ENCODE measurements around the gene TXNDC5.
"Not testable (repeated sequence)": the region's sequence is repeated elsewhere in the genome, so short reads cannot be mapped to it uniquely, and the experiment has no call there.

Gene TXNDC5

DNA sequence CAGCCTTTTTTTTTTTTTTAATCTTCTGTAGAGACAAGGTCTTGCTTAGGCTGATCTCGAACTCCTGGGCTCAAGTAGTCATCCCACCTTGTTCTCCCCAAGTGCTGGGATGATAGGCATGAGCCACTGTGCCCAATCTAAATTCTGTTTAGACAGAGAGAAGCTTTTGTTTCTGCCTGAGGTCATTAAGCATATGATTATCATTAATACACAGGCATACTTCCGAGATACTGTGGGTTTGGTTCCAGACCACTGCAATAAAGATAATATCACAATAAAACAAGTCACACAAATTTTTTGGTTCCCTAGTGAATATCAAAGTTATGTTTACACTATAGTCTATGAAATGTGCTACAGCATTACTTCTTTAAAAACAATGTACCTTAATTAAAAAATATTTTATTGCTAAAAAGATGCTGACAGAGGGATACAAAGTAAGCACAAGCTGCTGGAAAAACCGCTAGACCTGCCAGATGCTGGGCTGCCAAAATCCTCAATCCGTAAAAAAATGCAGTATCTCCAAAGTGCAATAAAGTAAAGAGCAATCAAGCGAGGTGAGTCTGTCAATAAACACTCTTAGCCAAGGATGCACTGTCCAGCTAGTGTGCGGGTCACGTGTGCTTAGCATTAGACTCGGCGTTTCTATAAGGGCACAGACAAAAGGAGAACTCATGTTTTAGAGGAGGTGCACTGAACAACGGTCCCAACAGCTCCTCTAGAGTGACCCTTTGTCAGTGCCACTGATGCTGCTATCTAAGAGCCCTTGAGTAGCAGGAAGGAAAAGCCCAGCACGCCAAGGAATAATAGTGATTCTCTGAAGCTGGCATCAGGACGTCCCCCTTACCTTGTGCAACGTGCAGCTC is 16.1 kb downstream of the TXNDC5 start:
- no peak for DNase-seq

DNA sequence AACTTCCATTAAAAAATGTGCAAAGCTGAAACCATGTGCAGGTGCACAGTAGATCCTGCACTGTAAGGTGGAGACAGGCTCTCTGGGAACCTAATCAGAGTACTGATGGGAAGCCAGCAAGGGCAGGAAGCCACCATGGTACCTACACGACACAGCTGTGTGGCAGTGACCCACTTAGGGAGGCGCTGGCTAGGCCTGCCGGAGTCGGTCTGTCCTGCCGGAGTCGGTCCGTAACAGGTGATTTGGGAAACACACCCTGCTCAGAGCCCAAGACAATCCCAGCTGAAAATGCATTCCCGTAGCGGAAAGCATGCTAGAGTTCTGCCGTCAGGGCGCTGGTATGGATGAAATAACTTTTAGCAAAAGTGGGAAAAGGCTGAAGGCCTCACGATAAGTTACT is 17.2 kb downstream of the TXNDC5 start:
- no peak for DNase-seq

DNA sequence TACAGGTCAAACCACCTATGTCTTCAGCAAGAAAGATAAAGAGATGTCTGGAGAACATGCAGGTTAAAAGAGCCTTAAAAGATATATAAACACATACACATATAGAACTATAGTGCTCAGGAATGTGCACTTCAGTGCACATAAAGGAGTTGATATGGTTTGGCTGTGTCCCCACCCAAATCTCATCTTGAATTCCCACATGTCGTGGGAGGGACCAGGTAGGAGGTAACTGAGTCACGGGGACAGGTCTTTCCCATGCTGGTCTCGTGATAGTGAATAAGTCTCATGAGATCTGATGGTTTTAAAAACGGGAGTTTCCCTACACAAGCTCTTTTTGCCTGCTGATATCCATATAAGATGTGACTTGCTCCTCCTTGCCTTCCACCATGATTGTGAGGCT is 18.2 kb downstream of the TXNDC5 start:
- not testable (repeated sequence) for DNase-seq

DNA sequence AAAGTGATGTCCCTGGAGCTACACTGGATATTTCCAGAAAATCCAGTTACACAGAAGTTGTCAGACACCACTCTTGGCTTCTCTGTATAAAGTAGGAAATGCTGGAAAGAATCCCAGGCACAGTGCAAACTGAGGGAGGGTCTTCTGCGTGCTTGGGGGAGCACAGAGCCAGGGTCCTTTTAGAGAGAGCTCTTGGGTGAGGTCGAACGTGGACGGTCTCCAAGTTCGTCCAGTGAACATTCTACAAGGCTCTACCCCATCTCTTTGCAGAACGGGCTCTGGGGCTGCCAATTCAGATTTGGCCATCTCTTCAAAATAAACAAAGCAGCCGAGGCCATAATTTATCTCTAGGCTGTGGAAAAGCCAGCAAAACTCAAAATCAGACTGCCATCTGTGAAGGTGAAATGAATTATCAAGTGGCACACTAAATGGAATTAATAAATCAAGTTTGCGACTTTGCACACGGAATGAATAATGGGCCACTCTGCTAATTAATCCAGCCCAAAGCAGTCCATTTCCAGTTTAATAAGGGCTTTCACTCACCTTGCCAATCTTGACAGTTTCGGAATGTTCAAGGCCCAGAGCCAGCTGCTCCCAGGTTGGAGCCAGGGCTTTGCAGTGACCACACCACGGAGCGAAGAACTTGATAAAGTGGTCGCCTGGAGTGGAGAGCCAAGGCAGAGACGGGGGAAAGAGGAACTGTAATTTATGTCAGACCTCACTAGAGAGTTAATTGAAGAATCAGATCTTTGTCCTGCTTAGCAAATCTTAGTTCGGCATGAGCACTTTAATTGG is 19.3 kb downstream of the TXNDC5 start:
- DNase-seq, result no peak

DNA sequence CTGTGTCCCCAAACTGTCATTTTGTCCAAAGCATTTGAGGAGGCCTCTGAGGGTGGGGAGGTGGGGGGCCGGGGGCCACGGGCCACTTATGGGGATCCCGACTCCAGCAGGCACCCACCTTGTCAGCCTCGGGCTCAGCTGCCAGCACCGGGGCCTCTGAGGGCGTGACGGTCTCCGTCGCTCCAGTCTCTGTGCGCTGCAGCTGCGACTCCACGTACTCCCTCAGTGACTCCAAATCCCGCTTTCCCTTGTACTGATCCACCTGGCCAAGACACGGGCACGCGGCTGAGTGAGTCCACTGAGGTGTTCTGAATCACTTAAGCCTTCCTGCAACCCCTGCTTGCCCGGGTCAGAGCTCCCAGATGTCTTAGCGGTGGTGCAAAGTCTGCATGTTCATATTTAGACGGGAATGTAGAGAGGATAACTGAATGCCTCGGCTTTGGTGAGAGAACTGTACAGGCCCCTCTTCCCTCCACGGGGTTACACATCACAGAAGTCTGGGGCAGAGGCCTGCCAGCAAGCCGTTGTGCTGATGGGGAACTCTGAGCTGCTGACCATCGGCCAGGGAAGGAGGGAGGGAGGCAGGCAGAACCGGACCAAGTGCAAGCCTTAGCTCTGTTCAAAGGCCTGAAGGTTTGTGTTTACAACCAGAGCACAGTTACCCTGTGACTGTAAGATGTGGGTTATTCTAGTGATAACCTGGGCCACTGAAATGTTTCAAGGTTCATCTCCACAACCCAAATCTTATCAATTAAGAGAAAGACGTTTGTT is 21.8 kb downstream of the TXNDC5 start:
- no peak for DNase-seq

DNA sequence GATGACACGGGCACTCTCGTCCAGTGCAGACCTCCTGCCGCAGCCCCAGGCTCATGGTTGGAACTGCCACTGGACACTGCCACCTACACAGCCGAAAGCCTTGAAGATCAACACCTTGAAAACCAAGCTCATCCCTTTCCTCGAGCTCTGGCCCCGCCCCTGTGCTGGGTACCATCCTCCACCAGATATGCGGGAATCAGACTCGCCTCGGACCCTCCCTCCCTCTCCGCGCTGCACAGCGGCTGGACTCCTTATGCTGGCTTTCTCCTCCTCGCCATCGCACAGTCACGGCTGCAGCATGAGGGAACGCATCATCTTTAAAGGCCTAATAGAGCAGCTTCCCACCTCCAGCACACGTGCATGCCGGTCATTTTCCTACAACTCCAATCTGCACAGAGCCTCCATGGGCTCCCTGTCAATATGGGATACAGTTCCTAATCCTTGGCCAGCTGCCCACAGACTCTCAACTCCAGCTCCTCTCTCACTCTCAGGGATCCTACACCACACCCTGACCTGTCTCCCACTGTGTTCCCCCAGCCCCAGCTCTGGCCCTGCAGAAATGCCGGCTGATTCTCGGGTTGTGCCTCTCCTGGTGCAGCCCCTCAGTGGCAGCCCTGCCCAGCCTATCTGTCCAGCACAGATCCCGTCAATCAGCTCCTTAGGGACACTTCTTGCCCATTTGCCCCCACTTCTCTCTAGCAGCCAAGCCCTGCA is 23.2 kb downstream of the TXNDC5 start:
- no peak for DNase-seq

DNA sequence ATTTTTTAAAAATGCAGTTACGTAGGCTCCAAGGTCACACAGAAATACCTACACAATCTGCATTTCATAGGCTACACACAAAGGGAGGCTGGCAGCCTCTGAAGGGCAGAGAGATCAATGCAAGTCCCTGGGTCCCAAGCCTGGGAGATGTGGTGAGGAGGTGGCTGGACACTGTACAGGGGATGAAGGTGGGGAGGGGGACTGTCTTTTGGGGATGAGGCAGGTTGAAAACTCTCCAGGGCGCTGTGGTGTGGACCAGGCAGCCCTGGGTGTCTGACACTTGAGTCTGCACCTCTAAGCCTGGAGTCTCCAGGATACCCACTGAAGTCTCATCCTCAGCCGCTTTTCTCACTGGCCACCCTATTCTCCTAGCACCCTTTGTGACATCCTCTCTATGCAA is 24.5 kb downstream of the TXNDC5 start:
- no peak for DNase-seq

DNA sequence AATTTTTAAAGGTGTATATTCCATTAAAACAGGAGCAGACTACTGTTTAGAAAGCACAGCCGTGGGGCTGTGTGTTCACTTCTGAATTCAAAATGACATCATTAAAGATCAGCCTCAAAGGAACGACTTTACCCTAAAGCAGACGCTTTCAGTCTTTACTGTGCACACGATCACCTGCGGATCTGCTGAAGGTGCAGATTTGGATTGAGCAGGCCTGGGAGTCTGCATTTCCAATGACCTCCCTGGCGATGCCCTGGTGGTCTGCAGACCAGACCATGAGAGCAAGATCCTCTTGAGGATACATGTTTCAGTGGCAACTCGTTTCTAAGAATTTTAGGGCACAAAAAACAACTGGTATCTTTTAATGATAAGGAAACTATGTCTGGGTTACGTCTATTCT is 27.2 kb downstream of the TXNDC5 start:
- no peak for DNase-seq

DNA sequence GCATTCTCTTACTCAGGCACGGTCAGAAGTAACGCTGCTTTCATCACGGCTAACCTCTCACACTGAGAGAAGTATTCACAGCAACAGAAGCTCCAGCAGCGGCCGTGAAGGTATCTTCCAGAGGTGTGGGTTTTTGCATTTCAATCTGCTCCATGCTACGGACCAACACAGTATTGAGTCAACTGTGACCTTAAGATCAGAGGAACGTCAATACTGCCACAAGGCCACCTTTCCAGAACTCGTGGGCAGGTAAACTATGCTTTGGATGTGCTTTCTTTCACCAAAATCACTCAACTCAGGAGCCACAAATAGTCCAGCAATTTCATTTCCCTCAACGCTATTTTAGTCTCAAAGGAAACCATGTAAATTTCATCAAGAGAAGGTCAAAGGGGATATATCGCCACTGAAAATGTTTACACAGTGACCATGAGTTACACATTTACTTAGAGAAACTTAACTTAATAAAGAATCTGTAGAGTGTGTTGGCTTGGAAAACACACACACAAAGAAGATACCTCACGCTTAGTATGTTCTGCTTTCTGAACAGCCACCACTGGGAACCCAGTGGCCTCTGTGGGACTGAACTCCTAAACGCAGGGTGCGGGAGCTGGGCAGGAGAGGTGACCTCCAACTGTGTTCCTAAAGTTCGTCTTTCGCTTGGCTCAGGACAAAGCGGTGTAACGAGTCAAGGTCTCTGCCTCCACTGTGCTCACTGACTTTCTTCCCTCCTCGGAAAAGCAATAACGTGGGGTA is 27.9 kb downstream of the TXNDC5 start:
- no peak for DNase-seq

DNA sequence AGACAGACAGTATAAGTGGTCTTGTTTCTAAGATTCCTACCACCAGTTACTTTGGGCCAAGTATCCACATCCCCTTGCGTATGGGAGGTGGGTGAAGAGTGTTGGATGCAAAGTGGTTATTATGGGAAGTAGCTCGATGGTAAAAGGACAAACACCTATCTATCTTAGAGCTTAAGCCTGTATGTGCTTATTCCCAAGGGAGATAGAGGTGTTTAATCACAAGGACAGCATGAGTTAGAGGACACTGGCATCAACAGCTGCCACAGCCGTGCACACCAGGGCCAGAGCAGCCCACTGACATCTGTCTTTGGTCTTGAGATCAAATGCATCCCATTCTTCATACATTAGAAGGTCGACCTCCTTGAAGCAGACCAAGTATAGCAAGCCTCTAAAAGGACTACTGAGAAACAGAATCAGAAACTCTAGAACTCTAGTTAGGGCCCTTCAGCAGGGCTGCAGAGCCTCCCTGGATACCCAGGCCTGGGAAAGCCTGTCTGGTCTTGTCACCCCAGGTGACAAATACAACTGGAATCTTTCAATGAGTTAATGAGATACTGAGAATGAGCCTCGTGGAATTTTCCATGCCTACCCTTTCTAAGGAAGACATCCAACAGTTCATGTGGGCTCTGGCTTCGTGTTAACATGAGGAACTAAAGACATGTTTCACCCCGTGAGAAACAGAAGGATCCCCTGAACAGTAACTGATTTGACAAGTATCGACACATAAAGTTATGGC is 28.7 kb downstream of the TXNDC5 start:
- no peak for DNase-seq

DNA sequence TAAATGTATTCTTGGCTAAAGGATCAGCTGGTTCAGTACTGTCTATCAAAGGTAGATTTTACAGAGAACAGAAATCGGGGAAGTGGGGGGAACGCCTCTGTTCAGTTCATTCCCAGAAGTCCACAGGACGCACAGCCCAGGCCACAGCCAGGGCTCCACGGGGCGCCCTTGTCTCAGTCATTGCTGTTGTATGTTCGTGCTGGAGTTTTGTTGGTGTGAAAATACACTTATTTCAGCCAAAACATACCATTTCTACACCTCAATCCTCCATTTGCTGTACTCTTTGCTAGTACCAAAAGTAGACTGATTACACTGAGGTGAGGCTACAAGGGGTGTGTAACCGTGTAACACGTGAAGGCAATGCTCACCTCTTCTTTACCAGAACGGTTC is 29.9 kb downstream of the TXNDC5 start:
- DNase-seq, result no peak

DNA sequence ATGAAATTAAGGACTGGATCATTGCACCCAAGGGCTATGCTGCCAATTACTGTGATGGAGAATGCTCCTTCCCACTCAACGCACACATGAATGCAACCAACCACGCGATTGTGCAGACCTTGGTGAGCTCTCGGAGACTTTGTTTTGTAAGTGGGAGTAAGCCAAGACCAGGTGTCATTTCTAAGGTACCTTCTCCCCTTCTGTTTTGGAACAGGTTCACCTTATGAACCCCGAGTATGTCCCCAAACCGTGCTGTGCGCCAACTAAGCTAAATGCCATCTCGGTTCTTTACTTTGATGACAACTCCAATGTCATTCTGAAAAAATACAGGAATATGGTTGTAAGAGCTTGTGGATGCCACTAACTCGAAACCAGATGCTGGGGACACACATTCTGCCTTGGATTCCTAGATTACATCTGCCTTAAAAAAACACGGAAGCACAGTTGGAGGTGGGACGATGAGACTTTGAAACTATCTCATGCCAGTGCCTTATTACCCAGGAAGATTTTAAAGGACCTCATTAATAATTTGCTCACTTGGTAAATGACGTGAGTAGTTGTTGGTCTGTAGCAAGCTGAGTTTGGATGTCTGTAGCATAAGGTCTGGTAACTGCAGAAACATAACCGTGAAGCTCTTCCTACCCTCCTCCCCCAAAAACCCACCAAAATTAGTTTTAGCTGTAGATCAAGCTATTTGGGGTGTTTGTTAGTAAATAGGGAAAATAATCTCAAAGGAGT is 30.4 kb downstream of the TXNDC5 start:
- DNase-seq, result no peak

DNA sequence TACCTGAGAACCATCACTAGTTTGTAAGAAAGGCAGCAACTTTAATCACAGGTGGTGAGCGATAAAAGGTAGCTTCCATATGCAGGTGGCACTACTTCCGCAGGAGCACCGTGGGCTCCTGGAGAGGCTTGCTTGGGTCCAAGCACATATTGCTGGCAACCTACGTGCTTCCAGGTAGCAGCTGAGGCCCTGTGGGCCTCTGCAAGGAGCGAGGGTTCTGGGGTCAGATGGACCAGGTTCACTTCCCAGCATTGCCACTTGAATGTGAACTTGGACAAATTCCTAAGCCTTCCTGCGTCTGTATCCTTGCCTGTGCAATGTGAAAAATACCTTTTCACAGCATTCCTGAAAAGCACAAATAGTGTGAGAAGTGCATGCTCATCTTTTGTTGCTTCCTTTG is 31.0 kb downstream of the TXNDC5 start:
- DNase-seq, result no peak

DNA sequence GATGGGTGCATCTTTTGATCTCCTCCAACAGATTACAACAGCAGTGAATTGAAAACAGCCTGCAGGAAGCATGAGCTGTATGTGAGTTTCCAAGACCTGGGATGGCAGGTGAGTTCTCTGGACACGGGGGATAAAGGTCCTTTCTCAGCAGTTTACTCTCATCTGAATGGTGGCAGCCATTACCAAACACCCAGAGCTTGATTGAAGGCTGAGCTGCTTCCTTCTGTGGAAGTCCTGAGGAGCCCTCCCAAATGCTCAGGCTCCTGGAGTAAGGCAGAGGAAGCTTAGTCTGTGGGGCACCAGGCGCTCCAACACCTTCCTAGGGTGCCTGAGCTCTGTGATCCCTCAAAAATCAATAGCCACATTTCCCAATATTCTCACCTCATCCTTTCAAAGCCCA is 31.5 kb downstream of the TXNDC5 start:
- no peak for DNase-seq

DNA sequence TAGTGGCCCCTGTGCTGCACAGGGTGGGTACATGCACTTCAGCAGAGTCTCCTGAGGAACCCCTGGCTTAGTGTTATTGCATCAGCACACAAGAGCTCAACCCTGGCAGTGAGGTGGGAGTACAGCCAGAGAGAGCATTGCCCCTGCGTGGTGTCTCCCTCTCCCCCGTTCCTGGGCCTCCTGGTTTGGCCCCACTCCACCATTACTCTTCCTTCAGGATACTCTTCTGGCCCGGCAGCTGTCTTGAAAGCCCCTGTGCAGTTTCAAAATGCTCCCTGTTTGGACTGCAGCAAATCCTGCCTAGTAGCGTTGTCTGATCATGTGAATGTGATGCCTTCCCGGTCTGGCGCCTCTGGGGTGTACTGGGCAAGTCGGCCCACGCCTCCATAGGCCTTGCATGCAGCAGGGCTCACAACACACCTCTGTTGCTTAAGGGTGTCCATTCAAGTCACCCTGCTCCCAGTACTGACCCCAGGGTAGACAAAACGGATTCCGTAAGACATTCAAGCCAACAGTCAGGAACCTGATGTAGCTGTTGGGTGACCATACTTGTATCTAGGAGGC is 32.1 kb downstream of the TXNDC5 start:
- no peak for DNase-seq

DNA sequence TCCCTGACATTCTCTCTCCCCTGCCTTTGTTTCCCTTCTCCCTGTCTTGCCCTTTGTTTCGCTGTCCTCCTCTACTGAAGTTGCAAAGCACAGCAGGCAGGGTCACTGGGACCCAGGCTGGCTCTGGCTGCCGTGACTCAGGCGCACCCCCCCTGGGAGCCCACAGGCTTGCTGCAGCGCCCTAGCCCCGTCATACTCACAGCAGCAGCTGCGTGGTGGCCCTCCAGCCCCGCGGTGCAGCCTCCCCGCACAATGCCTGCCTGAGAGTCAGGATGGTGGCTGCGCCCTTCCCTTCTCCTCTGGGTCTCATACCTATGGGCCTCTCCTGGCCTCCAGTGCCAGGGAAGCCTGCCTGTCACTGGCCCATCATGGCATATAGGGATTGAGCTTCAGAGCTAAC is 41.7 kb downstream of the TXNDC5 start:
- no peak for DNase-seq

DNA sequence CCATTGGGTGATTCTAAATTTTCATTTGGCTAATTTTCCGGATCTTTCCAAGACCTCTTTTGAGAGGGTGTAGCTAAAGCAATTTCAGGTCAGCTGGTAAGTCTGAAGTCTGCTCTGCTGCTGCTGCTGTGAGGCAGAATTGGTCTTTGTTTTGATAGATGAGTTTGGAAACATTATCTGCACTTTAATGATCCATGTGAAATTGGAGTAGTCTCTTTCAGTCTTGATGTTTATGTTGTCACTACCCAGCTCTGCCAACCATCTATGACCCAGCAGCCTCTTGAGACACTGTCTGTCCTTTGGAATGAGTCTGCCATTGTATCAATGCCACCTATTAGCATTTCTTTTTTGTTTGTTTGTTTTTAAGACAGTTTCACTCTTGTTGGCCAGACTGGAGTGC is 44.1 kb downstream of the TXNDC5 start:
- no peak for DNase-seq

DNA sequence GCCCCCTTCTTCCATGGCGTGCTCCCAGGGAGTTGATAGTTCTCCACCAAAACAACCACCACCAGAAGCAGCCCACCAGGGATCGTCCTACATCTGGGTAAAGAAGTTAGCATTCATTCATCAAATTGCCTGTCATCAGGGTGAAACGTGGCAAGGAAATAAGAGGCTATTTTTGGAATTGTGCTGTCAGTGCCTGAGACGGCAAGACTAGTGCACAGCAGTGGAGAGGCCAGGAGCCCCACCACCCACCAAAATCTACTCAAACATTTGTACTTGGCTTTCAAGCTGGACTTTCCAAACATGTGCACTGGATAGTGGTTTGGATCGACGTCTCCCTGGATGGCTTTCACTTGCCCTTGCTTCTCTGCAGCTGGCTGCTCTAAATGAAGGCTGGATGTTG is 44.8 kb downstream of the TXNDC5 start:
- no peak for DNase-seq

DNA sequence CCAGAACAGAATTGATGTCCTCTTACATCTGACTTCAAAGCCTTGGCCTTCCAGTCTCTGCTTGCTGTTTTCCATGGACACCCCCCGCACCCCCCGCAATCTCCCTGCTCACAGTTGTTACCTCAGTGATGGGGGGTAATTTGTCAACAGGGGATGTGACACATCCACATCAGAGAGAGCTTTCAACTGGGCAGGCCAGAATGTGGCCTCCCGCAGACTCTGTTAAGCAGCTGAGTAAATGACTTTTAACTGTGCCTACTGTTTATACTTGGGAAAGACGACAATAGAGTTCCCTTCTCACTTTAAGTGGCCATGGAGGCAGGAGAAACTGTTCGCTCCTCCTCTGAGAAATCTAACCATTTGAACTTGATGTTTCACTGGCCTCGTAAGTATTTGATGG is 51.0 kb downstream of the TXNDC5 start:
- no peak for DNase-seq

DNA sequence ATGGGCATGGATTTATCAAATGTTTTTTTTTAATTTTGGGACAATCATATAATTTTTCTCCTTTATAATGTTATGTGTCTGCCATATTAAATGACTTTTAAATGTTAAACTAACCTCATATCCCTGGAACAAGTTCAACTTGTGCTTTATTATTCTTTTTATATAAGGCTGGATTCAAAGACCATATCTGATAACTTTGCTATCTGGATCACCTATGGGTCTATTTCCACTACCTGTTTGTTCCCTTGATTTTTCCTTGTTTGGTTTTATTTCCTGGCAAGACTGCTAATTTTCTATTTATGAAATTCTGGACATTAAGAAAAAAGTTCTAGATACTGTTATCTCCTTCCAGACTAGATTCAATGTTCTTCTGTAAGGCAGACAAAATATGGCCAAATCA is 58.8 kb downstream of the TXNDC5 start:
- no peak for DNase-seq

Data from activated CD4-positive, alpha-beta T cell treated with anti-CD3 and anti-CD28 coated beads, Interleukin-2, amount 50 U/mL, for 16 hours (primary cell).